Mesendoderm (in vitro differentiated cells): ENCODE data around the gene C16orf86.
A peak's percentile ranks its signal among the peaks of the same experiment; 100 is the strongest.

ENCODE experiments used
- DNase-seq: peaks from one replicate; pipeline ENCODE4 v3.0.0; 2013
- H2AK5ac ChIP-seq: 2 replicates; pipeline ENCODE4 v1.6.1; 2013; ENCODE audit warnings: low read length, inconsistent platforms
- H2BK120ac ChIP-seq: 2 replicates; pipeline ENCODE4 v1.6.1; 2013; ENCODE audit warnings: low read depth, mild to moderate bottlenecking, low read length, moderate library complexity, mixed read lengths
- H2BK15ac ChIP-seq: replicated peaks from 2 replicates; pipeline ENCODE4 v1.6.1; 2013; ENCODE audit warnings: low read depth, mild to moderate bottlenecking, moderate library complexity
- H2BK5ac ChIP-seq: 2 replicates; pipeline ENCODE4 v1.6.1; 2013; ENCODE audit warnings: low read length, inconsistent platforms
- H3K18ac ChIP-seq: 2 replicates; pipeline ENCODE4 v1.6.1; 2013; ENCODE audit warnings: mild to moderate bottlenecking, low read length, mixed read lengths
- H3K23ac ChIP-seq: one replicate; pipeline ENCODE4 v1.6.1; 2013; ENCODE audit warnings: low read length
- H3K27ac ChIP-seq: 2 replicates; pipeline ENCODE4 v1.5.1; 2013; ENCODE audit warnings: low read depth, mild to moderate bottlenecking, inconsistent platforms, low read length, moderate library complexity
- H3K27me3 ChIP-seq: 2 replicates; pipeline ENCODE4 v1.6.1; 2013; ENCODE audit warnings: low read length, control low read depth, mild to moderate bottlenecking, inconsistent platforms; ENCODE audit not compliant: insufficient read depth, poor library complexity
- H3K36me3 ChIP-seq: 2 replicates; pipeline ENCODE4 v1.6.1; 2013; ENCODE audit warnings: low read length, inconsistent platforms; ENCODE audit not compliant: control insufficient read depth, insufficient read depth
- H3K4ac ChIP-seq: one replicate; pipeline ENCODE4 v1.6.1; 2013; ENCODE audit warnings: low read depth, mild to moderate bottlenecking, low read length, moderate library complexity
- H3K4me1 ChIP-seq: 2 replicates; pipeline ENCODE4 v1.6.1; 2013; ENCODE audit warnings: low read depth, low read length, inconsistent platforms; ENCODE audit not compliant: control insufficient read depth
- H3K4me2 ChIP-seq: 2 replicates; pipeline ENCODE4 v1.6.1; 2013; ENCODE audit warnings: low read length
- H3K4me3 ChIP-seq: 2 replicates; pipeline ENCODE4 v1.5.1; 2013; ENCODE audit warnings: mild to moderate bottlenecking, low read length
- H3K56ac ChIP-seq: one replicate; pipeline ENCODE4 v1.6.1; 2013; ENCODE audit warnings: low read length
- H3K79me1 ChIP-seq: 2 replicates; pipeline ENCODE4 v1.6.1; 2013; ENCODE audit warnings: low read length, inconsistent platforms
- H3K79me2 ChIP-seq: 2 replicates; pipeline ENCODE4 v1.6.1; 2013; ENCODE audit warnings: mild to moderate bottlenecking, low read length; ENCODE audit not compliant: control insufficient read depth, insufficient read depth
- H3K9ac ChIP-seq: 2 replicates; pipeline ENCODE4 v1.6.1; 2013; ENCODE audit warnings: low read length, inconsistent platforms
- H4K5ac ChIP-seq: one replicate; pipeline ENCODE4 v1.6.1; 2013; ENCODE audit warnings: low read length
- H4K8ac ChIP-seq: one replicate; pipeline ENCODE4 v1.6.1; 2013; ENCODE audit warnings: low read depth, mild to moderate bottlenecking, control low read depth, low read length, moderate library complexity
- WGBS: extraction: QIAGEN DNeasy Blood & Tissue Kit; methylation state at CpG from one replicate; pipeline ENCODE4 v1.1.7; 2013; ENCODE audit warnings: low lambda C conversion rate, missing lambda C conversion rate; ENCODE audit not compliant: insufficient coverage; ENCODE audit errors: extremely low coverage; 5-methylcytosine and 5-hydroxymethylcytosine counted together

Gene C16orf86

GRCh38 chr16:67648088-67648763 is 18.4 kb upstream of the C16orf86 start:
- no peak overlapping the region for H2BK120ac ChIP-seq
- WGBS = no CpG with 5 or more reads among the region's 65 CpGs
- H3K18ac ChIP-seq = no peak overlapping the region
- H3K79me1 ChIP-seq = no peaks in the 10 kb centered on the region
- no peak overlapping the region for H2BK5ac ChIP-seq
- no peak overlapping the region for H2BK15ac ChIP-seq
- H4K8ac ChIP-seq = no peak overlapping the region
- H3K36me3 ChIP-seq = no peaks in the 10 kb centered on the region
- H3K27me3 ChIP-seq = no peaks in the 10 kb centered on the region
- no peak overlapping the region for H3K4me3 ChIP-seq
- no peak overlapping the region for H2AK5ac ChIP-seq
- DNase-seq = no peak
- H3K79me2 ChIP-seq = no peaks in the 10 kb centered on the region
- no peak overlapping the region for H3K23ac ChIP-seq
- H4K5ac ChIP-seq = no peak overlapping the region
- no peak overlapping the region for H3K9ac ChIP-seq
- no peak overlapping the region for H3K4me2 ChIP-seq
- no peak overlapping the region for H3K4ac ChIP-seq
- H3K56ac ChIP-seq = no peak overlapping the region
- no peak overlapping the region for H3K27ac ChIP-seq
- H3K4me1 ChIP-seq = peaks cover 2% of the 10 kb centered on the region

- H3K79me2 ChIP-seq = no peaks in the 10 kb centered on the region
- H3K4me2 ChIP-seq = peak overlapping the region; percentile 22
- DNase-seq = no peak
- H3K9ac ChIP-seq = no peak overlapping the region
- no peak overlapping the region for H2AK5ac ChIP-seq
- no peak overlapping the region for H3K27ac ChIP-seq
- no peak overlapping the region for H2BK5ac ChIP-seq
- no peak overlapping the region for H2BK120ac ChIP-seq
- H3K56ac ChIP-seq = no peak overlapping the region
- no peak overlapping the region for H3K18ac ChIP-seq
- H2BK15ac ChIP-seq = no peak overlapping the region
- no peak overlapping the region for H4K8ac ChIP-seq
- no CpG with 5 or more reads among the region's 35 CpGs for WGBS
- no peak overlapping the region for H3K4me3 ChIP-seq
- no peaks in the 10 kb centered on the region for H3K36me3 ChIP-seq
- peaks cover 2% of the 10 kb centered on the region for H3K4me1 ChIP-seq
- no peaks in the 10 kb centered on the region for H3K27me3 ChIP-seq
- H3K79me1 ChIP-seq = no peaks in the 10 kb centered on the region
- no peak overlapping the region for H4K5ac ChIP-seq
- no peak overlapping the region for H3K23ac ChIP-seq
- no peak overlapping the region for H3K4ac ChIP-seq
These were observed 17.7 kb upstream of the C16orf86 start for GRCh38 chr16:67648764-67649407.

- Histone ChIP-seq H3K4me1 (peaks cover 2% of the 10 kb centered on the region), H3K9ac (no peak overlapping the region), H3K4ac (no peak overlapping the region), H3K4me2 (peak overlapping the region; percentile 22), H3K23ac (no peak overlapping the region), H4K5ac (no peak overlapping the region), H2AK5ac (no peak overlapping the region), H2BK120ac (no peak overlapping the region), H3K27me3 (no peaks in the 10 kb centered on the region), H3K79me1 (no peaks in the 10 kb centered on the region), H3K36me3 (no peaks in the 10 kb centered on the region), H2BK15ac (no peak overlapping the region), H3K18ac (no peak overlapping the region), H3K56ac (no peak overlapping the region), H3K4me3 (no peak overlapping the region), H4K8ac (no peak overlapping the region), H2BK5ac (no peak overlapping the region), H3K79me2 (no peaks in the 10 kb centered on the region), H3K27ac (no peak overlapping the region)
- DNase-seq = peak; percentile 74
- WGBS = no CpG with 5 or more reads among the region's 34 CpGs
These were observed 17.1 kb upstream of the C16orf86 start for GRCh38 chr16:67649494-67649931.

GRCh38 chr16:67650023-67650422 is 16.6 kb upstream of the C16orf86 start:
- no peak overlapping the region for H3K23ac ChIP-seq
- no peak overlapping the region for H3K56ac ChIP-seq
- no peak overlapping the region for H3K4me3 ChIP-seq
- H3K27me3 ChIP-seq = no peaks in the 10 kb centered on the region
- no peak overlapping the region for H3K4ac ChIP-seq
- H3K36me3 ChIP-seq = no peaks in the 10 kb centered on the region
- H4K8ac ChIP-seq = no peak overlapping the region
- no peaks in the 10 kb centered on the region for H3K79me2 ChIP-seq
- no peak overlapping the region for H3K18ac ChIP-seq
- H3K27ac ChIP-seq = no peak overlapping the region
- H2BK5ac ChIP-seq = no peak overlapping the region
- H2AK5ac ChIP-seq = no peak overlapping the region
- H3K9ac ChIP-seq = no peak overlapping the region
- H4K5ac ChIP-seq = no peak overlapping the region
- no CpG with 5 or more reads among the region's 8 CpGs for WGBS
- H3K4me2 ChIP-seq = no peak overlapping the region
- no peak overlapping the region for H2BK120ac ChIP-seq
- no peaks in the 10 kb centered on the region for H3K79me1 ChIP-seq
- DNase-seq = no peak
- H2BK15ac ChIP-seq = no peak overlapping the region
- H3K4me1 ChIP-seq = peaks cover 2% of the 10 kb centered on the region

GRCh38 chr16:67651039-67651438 is 15.6 kb upstream of the C16orf86 start:
- H3K36me3 ChIP-seq = no peaks in the 10 kb centered on the region
- peaks cover 2% of the 10 kb centered on the region for H3K4me1 ChIP-seq
- no peak overlapping the region for H3K4me3 ChIP-seq
- H2BK120ac ChIP-seq = no peak overlapping the region
- no peak overlapping the region for H3K27ac ChIP-seq
- H3K79me1 ChIP-seq = no peaks in the 10 kb centered on the region
- no peaks in the 10 kb centered on the region for H3K79me2 ChIP-seq
- no peaks in the 10 kb centered on the region for H3K27me3 ChIP-seq
- DNase-seq = no peak
- H2BK15ac ChIP-seq = no peak overlapping the region
- no peak overlapping the region for H4K8ac ChIP-seq
- no peak overlapping the region for H3K4ac ChIP-seq
- no peak overlapping the region for H3K56ac ChIP-seq
- H3K23ac ChIP-seq = no peak overlapping the region
- no peak overlapping the region for H3K9ac ChIP-seq
- no peak overlapping the region for H2AK5ac ChIP-seq
- no peak overlapping the region for H4K5ac ChIP-seq
- no peak overlapping the region for H3K4me2 ChIP-seq
- no CpG with 5 or more reads among the region's 7 CpGs for WGBS
- H3K18ac ChIP-seq = no peak overlapping the region
- H2BK5ac ChIP-seq = no peak overlapping the region
